DOHH2 (cell line): ENCODE results near the gene SULF2.

Source experiments
- CTCF ChIP-seq: fragments of 200-600 bp; sonication (generic); IDR thresholded peaks from one replicate; pipeline ENCODE4 v1.5.1; 2014; ENCODE audit warnings: antibody characterized with exemption, mild to moderate bottlenecking, low read depth, low read length; ENCODE audit not compliant: poor library complexity, severe bottlenecking
- EZH2phosphoT487 ChIP-seq: fragments of 200-600 bp; sonication (generic); IDR thresholded peaks from 2 replicates; pipeline ENCODE4 v1.6.1; 2017; ENCODE audit warnings: borderline replicate concordance, mild to moderate bottlenecking, antibody characterized with exemption, low read length, moderate library complexity, mixed read lengths

GRCh38 chr20:47795214-47795907, 10.1 kb upstream of the SULF2 start:
- TF ChIP-seq CTCF (no peak), EZH2phosphoT487 (no peak)
